ENCODE data around the gene GAS7.

Gene GAS7

GRCh38 chr17:10200016-10200415 lies 1.6 kb upstream of the GAS7 start:
- H3K4me1 ChIP-seq (ENCODE audit: control insufficient read depth, insufficient read depth, low read length, poor library complexity, severe bottlenecking) = no peaks in the 10 kb centered on the region

GRCh38 chr17:10197721-10198508 lies 491 bp downstream of the GAS7 start:
- Histone ChIP-seq H3K36me3 (ENCODE audit: control insufficient read depth, insufficient read depth, low read length) (peaks cover 4% of the 10 kb centered on the region), H3K27ac (ENCODE audit: low read depth, low read length, severe bottlenecking) (no peak overlapping the region), H3K4me1 (ENCODE audit: control insufficient read depth, insufficient read depth, low read length, poor library complexity, severe bottlenecking) (peaks cover 8% of the 10 kb centered on the region), H3K4me3 (ENCODE audit: extremely low read depth, insufficient read depth, low read length, poor library complexity, severe bottlenecking) (peak overlapping the region; percentile 73), H3K9me3 (ENCODE audit: control insufficient read depth, low read length) (peaks cover 20% of the 10 kb centered on the region)
- 2% methylated on average over 80 to 82 of the region's 90 CpGs for WGBS, 2 experiments (ENCODE audit: insufficient coverage in 2 of 2)

More at GRCh38 chr17:10200016-10200415, 1.6 kb upstream of the GAS7 start:
- Histone ChIP-seq H3K4me3 (ENCODE audit: extremely low read depth, insufficient read depth, low read length, poor library complexity, severe bottlenecking) (no peak overlapping the region), H3K27ac (ENCODE audit: low read depth, low read length, severe bottlenecking) (no peak overlapping the region), H3K9me3 (ENCODE audit: control insufficient read depth, low read length) (peaks cover 22% of the 10 kb centered on the region), H3K36me3 (ENCODE audit: control insufficient read depth, insufficient read depth, low read length) (no peaks in the 10 kb centered on the region)
- 90 to 91% methylated on average over 2 to 3 of the region's 3 CpGs for WGBS, 2 experiments (ENCODE audit: insufficient coverage in 2 of 2)

- H3K27ac ChIP-seq (ENCODE audit: low read depth, low read length, severe bottlenecking) = no peak overlapping the region
Measured at GRCh38 chr17:10197362-10197720, 1.1 kb downstream of the GAS7 start.

DNA sequence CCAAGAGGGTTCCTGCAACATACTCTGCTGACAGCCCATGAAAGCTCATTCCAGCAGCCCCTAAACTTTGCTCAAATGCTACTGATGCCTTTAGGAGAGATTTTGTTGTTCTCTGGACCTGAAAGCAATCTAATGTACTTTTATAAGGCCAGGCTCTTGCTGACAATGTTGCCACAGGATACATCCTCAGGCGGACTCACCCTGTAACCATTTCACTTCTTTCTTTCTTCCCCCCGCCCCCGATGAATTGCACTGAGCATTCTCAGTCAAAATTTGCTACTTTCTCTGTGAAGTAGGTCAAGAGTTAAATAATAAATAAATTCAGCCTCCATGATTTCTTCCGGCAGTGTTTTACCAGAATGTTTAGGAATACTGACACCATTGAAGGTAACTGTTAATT lies 1.5 kb downstream of the GAS7 start:
- 80% methylated on average over 1 of the region's 4 CpGs; no CpG with 5 or more reads in 1 of the 2 experiments for WGBS, 2 experiments (ENCODE audit: insufficient coverage in 2 of 2)
- H3K4me3 ChIP-seq (ENCODE audit: extremely low read depth, insufficient read depth, low read length, poor library complexity, severe bottlenecking) = peak overlapping the region; percentile 73
- no peak overlapping the region for H3K27ac ChIP-seq (ENCODE audit: low read depth, low read length, severe bottlenecking)
- H3K9me3 ChIP-seq (ENCODE audit: control insufficient read depth, low read length) = peaks cover 20% of the 10 kb centered on the region
- H3K4me1 ChIP-seq (ENCODE audit: control insufficient read depth, insufficient read depth, low read length, poor library complexity, severe bottlenecking) = peaks cover 13% of the 10 kb centered on the region
- H3K36me3 ChIP-seq (ENCODE audit: control insufficient read depth, insufficient read depth, low read length) = peaks cover 4% of the 10 kb centered on the region

More at GRCh38 chr17:10197362-10197720, 1.1 kb downstream of the GAS7 start:
- Histone ChIP-seq H3K4me1 (ENCODE audit: control insufficient read depth, insufficient read depth, low read length, poor library complexity, severe bottlenecking) (peaks cover 13% of the 10 kb centered on the region), H3K9me3 (ENCODE audit: control insufficient read depth, low read length) (peaks cover 20% of the 10 kb centered on the region), H3K36me3 (ENCODE audit: control insufficient read depth, insufficient read depth, low read length) (peaks cover 4% of the 10 kb centered on the region), H3K4me3 (ENCODE audit: extremely low read depth, insufficient read depth, low read length, poor library complexity, severe bottlenecking) (peak overlapping the region; percentile 73)
- WGBS, 2 experiments (ENCODE audit: insufficient coverage in 2 of 2) = 27 to 41% methylated on average over 9 of the region's 11 CpGs

DNA sequence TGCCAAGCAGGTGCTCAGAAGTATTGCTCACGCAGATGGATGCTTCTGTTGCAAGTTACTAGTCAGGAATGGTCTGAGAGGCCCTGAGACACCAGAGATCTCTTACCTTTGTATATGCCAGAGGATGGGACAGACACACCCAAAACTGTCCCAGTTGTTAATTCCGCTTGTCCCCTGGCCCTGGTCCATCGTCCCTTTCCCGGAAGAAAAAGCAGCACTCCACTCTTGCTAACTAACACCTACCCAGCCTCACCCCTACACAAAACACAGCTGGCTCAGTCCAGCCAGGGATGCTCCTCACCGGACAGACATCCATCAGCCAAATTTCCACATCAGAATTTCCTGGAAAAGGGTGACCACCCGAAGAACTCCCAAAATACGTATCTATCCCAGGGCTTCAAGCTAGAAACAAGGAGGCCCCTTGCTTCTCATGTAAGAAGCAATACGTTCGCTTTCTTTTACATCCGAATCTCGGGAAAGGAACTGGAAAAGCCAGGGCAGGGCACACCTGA lies 2.0 kb downstream of the GAS7 start:
- H3K4me1 ChIP-seq (ENCODE audit: control insufficient read depth, insufficient read depth, low read length, poor library complexity, severe bottlenecking) = peaks cover 13% of the 10 kb centered on the region
- 92 to 97% methylated on average over 10 to 11 of the region's 11 CpGs for WGBS, 2 experiments (ENCODE audit: insufficient coverage in 2 of 2)
- peak overlapping the region; percentile 73 for H3K4me3 ChIP-seq (ENCODE audit: extremely low read depth, insufficient read depth, low read length, poor library complexity, severe bottlenecking)
- no peak overlapping the region for H3K27ac ChIP-seq (ENCODE audit: low read depth, low read length, severe bottlenecking)
- peaks cover 20% of the 10 kb centered on the region for H3K9me3 ChIP-seq (ENCODE audit: control insufficient read depth, low read length)
- H3K36me3 ChIP-seq (ENCODE audit: control insufficient read depth, insufficient read depth, low read length) = peaks cover 4% of the 10 kb centered on the region

GRCh38 chr17:10195090-10195805 lies 3.2 kb downstream of the GAS7 start:
- 94 to 100% methylated on average over 4 of the region's 4 CpGs for WGBS, 2 experiments (ENCODE audit: insufficient coverage in 2 of 2)
- H3K4me3 ChIP-seq (ENCODE audit: extremely low read depth, insufficient read depth, low read length, poor library complexity, severe bottlenecking) = no peak overlapping the region

GRCh38 chr17:10193632-10194031 lies 4.8 kb downstream of the GAS7 start:
- 100% methylated on average over 1 of the region's 2 CpGs; no CpG with 5 or more reads in 1 of the 2 experiments for WGBS, 2 experiments (ENCODE audit: insufficient coverage in 2 of 2)

More at GRCh38 chr17:10195090-10195805, 3.2 kb downstream of the GAS7 start:
- Histone ChIP-seq H3K9me3 (ENCODE audit: control insufficient read depth, low read length) (peaks cover 20% of the 10 kb centered on the region), H3K27ac (ENCODE audit: low read depth, low read length, severe bottlenecking) (no peak overlapping the region), H3K4me1 (ENCODE audit: control insufficient read depth, insufficient read depth, low read length, poor library complexity, severe bottlenecking) (peaks cover 13% of the 10 kb centered on the region), H3K36me3 (ENCODE audit: control insufficient read depth, insufficient read depth, low read length) (peaks cover 4% of the 10 kb centered on the region)

GRCh38 chr17:10192972-10193371 lies 5.4 kb downstream of the GAS7 start:
- Histone ChIP-seq H3K4me1 (ENCODE audit: control insufficient read depth, insufficient read depth, low read length, poor library complexity, severe bottlenecking) (peaks cover 13% of the 10 kb centered on the region), H3K4me3 (ENCODE audit: extremely low read depth, insufficient read depth, low read length, poor library complexity, severe bottlenecking) (no peak overlapping the region), H3K27ac (ENCODE audit: low read depth, low read length, severe bottlenecking) (peak overlapping the region; percentile 3), H3K9me3 (ENCODE audit: control insufficient read depth, low read length) (peaks cover 20% of the 10 kb centered on the region), H3K36me3 (ENCODE audit: control insufficient read depth, insufficient read depth, low read length) (peaks cover 4% of the 10 kb centered on the region)
- WGBS, 2 experiments (ENCODE audit: insufficient coverage in 2 of 2) = 80 to 93% methylated on average over 1 to 2 of the region's 2 CpGs

More at GRCh38 chr17:10193632-10194031, 4.8 kb downstream of the GAS7 start:
- H3K4me3 ChIP-seq (ENCODE audit: extremely low read depth, insufficient read depth, low read length, poor library complexity, severe bottlenecking) = no peak overlapping the region
- peaks cover 20% of the 10 kb centered on the region for H3K9me3 ChIP-seq (ENCODE audit: control insufficient read depth, low read length)
- H3K27ac ChIP-seq (ENCODE audit: low read depth, low read length, severe bottlenecking) = no peak overlapping the region
- H3K4me1 ChIP-seq (ENCODE audit: control insufficient read depth, insufficient read depth, low read length, poor library complexity, severe bottlenecking) = peaks cover 13% of the 10 kb centered on the region
- peaks cover 4% of the 10 kb centered on the region for H3K36me3 ChIP-seq (ENCODE audit: control insufficient read depth, insufficient read depth, low read length)

- 66 to 78% methylated on average over 4 to 5 of the region's 5 CpGs for WGBS, 2 experiments (ENCODE audit: insufficient coverage in 2 of 2)
- H3K4me1 ChIP-seq (ENCODE audit: control insufficient read depth, insufficient read depth, low read length, poor library complexity, severe bottlenecking) = peaks cover 17% of the 10 kb centered on the region
- H3K9me3 ChIP-seq (ENCODE audit: control insufficient read depth, low read length) = peaks cover 20% of the 10 kb centered on the region
- peaks cover 4% of the 10 kb centered on the region for H3K36me3 ChIP-seq (ENCODE audit: control insufficient read depth, insufficient read depth, low read length)
- H3K27ac ChIP-seq (ENCODE audit: low read depth, low read length, severe bottlenecking) = peak overlapping the region; percentile 3
- H3K4me3 ChIP-seq (ENCODE audit: extremely low read depth, insufficient read depth, low read length, poor library complexity, severe bottlenecking) = no peak overlapping the region
Measured at GRCh38 chr17:10192461-10192860, 5.9 kb downstream of the GAS7 start.

DNA sequence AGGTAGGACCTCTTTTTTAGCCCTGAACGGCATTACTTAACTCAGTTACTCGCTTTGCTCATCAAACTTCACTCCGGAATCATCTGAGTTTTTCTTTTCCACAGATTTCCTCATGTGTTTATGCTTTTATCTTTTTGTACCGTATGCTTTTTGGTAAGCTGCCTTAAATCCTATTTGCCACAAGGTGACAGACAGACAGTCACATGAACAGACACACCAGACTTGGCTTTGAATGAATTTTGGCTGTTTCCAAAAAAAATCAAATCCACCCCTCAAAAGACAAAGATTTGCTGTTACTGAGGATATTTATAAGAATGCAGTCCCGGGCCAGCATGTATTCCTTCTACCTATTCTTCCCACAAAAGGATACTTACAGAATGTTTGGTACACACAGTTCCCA lies 10.9 kb downstream of the GAS7 start:
- whole genome bisulfite sequencing, 2 experiments (ENCODE audit: insufficient coverage in 2 of 2) = 58 to 61% methylated on average over 3 of the region's 5 CpGs
- H3K4me3 ChIP-seq (ENCODE audit: extremely low read depth, insufficient read depth, low read length, poor library complexity, severe bottlenecking) = no peak overlapping the region
- no peaks in the 10 kb centered on the region for H3K9me3 ChIP-seq (ENCODE audit: control insufficient read depth, low read length)
- peaks cover 24% of the 10 kb centered on the region for H3K4me1 ChIP-seq (ENCODE audit: control insufficient read depth, insufficient read depth, low read length, poor library complexity, severe bottlenecking)
- no peak overlapping the region for H3K27ac ChIP-seq (ENCODE audit: low read depth, low read length, severe bottlenecking)
- H3K36me3 ChIP-seq (ENCODE audit: control insufficient read depth, insufficient read depth, low read length) = no peaks in the 10 kb centered on the region
